Adipose tissue (tissue), 3 donors: ENCODE data around the gene E2F2. TPM values are rescaled to one million over a fixed set of nuclear protein-coding genes. Genes with fewer than 3 reads are reported as not detected.

Source experiments
- polyA plus RNA-seq, 3 donors: library from polyadenylated mRNA; stranded (reverse); fragments of 200-250 nt; gene quantifications; one replicate each; pipeline ENCODE4 v1.2.3, GENCODE V29; 2013
- donor health status: healthy with polysubstance abuse.
- donor health status: Bipolar disorder and iron deficiency.
- donor health status: healthy.

E2F2 gene
- polyA plus RNA-seq, 3 donors: 0.10 to 0.22 (median 0.16) TPM

Other genes starting within 250 kb of the E2F2 start
- 100 to 1,000 TPM in 1 of 3 donors, 10 to 100 TPM in 2; 26.2 to 101 (median 63.8) TPM for gene HNRNPR, start 186.9 kb downstream of the E2F2 start, polyA plus RNA-seq
- gene ZNF436, start 161.4 kb downstream of the E2F2 start, polyA plus RNA-seq: 10 to 100 TPM in 1 of 3 donors, 1 to 10 TPM in 2; 5.6 to 14.4 (median 7.4) TPM
- 10 to 100 TPM; 10.9 to 77.7 (median 19.1) TPM for gene TCEA3, start 106.5 kb downstream of the E2F2 start, polyA plus RNA-seq
- gene ASAP3, start 47.1 kb downstream of the E2F2 start, polyA plus RNA-seq: 10 to 100 TPM; 11.9 to 49.6 (median 19.4) TPM
- 100 to 1,000 TPM in 2 of 3 donors, 10 to 100 TPM in 1; 58.7 to 375 (median 170) TPM for gene ID3, start 28.3 kb upstream of the E2F2 start, polyA plus RNA-seq
- gene RPL11, start 160.6 kb upstream of the E2F2 start, polyA plus RNA-seq: 1,000 to 10,000 TPM; 1,585 to 4,817 (median 2,703) TPM
- gene ELOA, start 212.2 kb upstream of the E2F2 start, polyA plus RNA-seq: 10 to 100 TPM; 15.7 to 31.1 (median 24.2) TPM
- gene PITHD1, start 247.2 kb upstream of the E2F2 start, polyA plus RNA-seq: 10 to 100 TPM; 23.6 to 41.9 (median 38.8) TPM